H9 (cell line): ENCODE data around the gene RIPPLY1. TPM values are rescaled to one million over a fixed set of nuclear protein-coding genes. Genes with fewer than 3 reads are reported as not detected.

Experiments
- DNase-seq: peaks from one replicate; pipeline ENCODE4 v3.0.0-alpha.2; 2017
- H2AFZ ChIP-seq: one replicate; pipeline ENCODE4 v1.6.1; 2013; ENCODE audit warnings: mild to moderate bottlenecking, low read length, control low read depth, moderate library complexity
- H2AK5ac ChIP-seq: 2 replicates; pipeline ENCODE4 v1.6.1; 2013; ENCODE audit warnings: low read length, control low read depth, mixed read lengths; ENCODE audit not compliant: insufficient read length
- H2BK120ac ChIP-seq: one replicate; pipeline ENCODE4 v1.6.1; 2013; ENCODE audit warnings: low read depth, mild to moderate bottlenecking, low read length, control low read depth, inconsistent platforms; ENCODE audit not compliant: poor library complexity, severe bottlenecking
- H2BK12ac ChIP-seq: 2 replicates; pipeline ENCODE4 v1.6.1; 2013; ENCODE audit warnings: low read length, control low read depth, mixed read lengths, low read depth; ENCODE audit not compliant: insufficient read length
- H2BK15ac ChIP-seq: 2 replicates; pipeline ENCODE4 v1.6.1; 2013; ENCODE audit warnings: low read depth, low read length, control low read depth
- H2BK20ac ChIP-seq: one replicate; pipeline ENCODE4 v1.6.1; 2013; ENCODE audit warnings: low read depth, mild to moderate bottlenecking, low read length, control low read depth, inconsistent platforms; ENCODE audit not compliant: poor library complexity, severe bottlenecking
- H2BK5ac ChIP-seq: 2 replicates; pipeline ENCODE4 v1.6.1; 2013; ENCODE audit warnings: low read length, control low read depth, mixed read lengths; ENCODE audit not compliant: insufficient read length
- H3K14ac ChIP-seq: 2 replicates; pipeline ENCODE4 v1.6.1; 2013; ENCODE audit warnings: low read length, control low read depth; ENCODE audit not compliant: insufficient read depth
- H3K18ac ChIP-seq: 2 replicates; pipeline ENCODE4 v1.6.1; 2013; ENCODE audit warnings: low read depth, mild to moderate bottlenecking, mixed read lengths, low read length, control low read depth; ENCODE audit not compliant: insufficient read length
- H3K23ac ChIP-seq: 2 replicates; pipeline ENCODE4 v1.6.1; 2013; ENCODE audit warnings: low read length, control low read depth, mixed read lengths, low read depth; ENCODE audit not compliant: insufficient read length
- H3K23me2 ChIP-seq: 2 replicates; pipeline ENCODE4 v1.6.1; 2013; ENCODE audit warnings: low read depth, mild to moderate bottlenecking, mixed read lengths, low read length, control low read depth; ENCODE audit not compliant: insufficient read length, poor library complexity, severe bottlenecking
- H3K27ac ChIP-seq: 2 replicates; pipeline ENCODE4 v1.5.1; 2013; ENCODE audit warnings: low read length, control low read depth, mixed read lengths, low read depth; ENCODE audit not compliant: insufficient read length
- H3K27me3 ChIP-seq: 2 replicates; pipeline ENCODE4 v1.6.1; 2013; ENCODE audit warnings: low read length, control low read depth, inconsistent platforms; ENCODE audit not compliant: insufficient read depth
- H3K4ac ChIP-seq: 2 replicates; pipeline ENCODE4 v1.6.1; 2013; ENCODE audit warnings: low read depth, mild to moderate bottlenecking, control low read depth, inconsistent platforms, low read length, moderate library complexity
- H3K4me1 ChIP-seq: 2 replicates; pipeline ENCODE4 v1.6.1; 2013; ENCODE audit warnings: low read length, control low read depth, inconsistent platforms; ENCODE audit not compliant: insufficient read depth
- H3K4me2 ChIP-seq: 2 replicates; pipeline ENCODE4 v1.6.1; 2013; ENCODE audit warnings: low read length, control low read depth, mixed read lengths; ENCODE audit not compliant: insufficient read length, insufficient read depth
- H3K56ac ChIP-seq: 2 replicates; pipeline ENCODE4 v1.6.1; 2013; ENCODE audit warnings: low read depth, mild to moderate bottlenecking, mixed read lengths, low read length, control low read depth; ENCODE audit not compliant: insufficient read length
- H3K79me1 ChIP-seq: 2 replicates; pipeline ENCODE4 v1.6.1; 2013; ENCODE audit warnings: low read depth, mild to moderate bottlenecking, moderate library complexity, low read length, control low read depth, inconsistent platforms; ENCODE audit not compliant: insufficient read depth, poor library complexity, severe bottlenecking
- H3K79me2 ChIP-seq: 2 replicates; pipeline ENCODE4 v1.6.1; 2013; ENCODE audit warnings: low read length, control low read depth, inconsistent platforms; ENCODE audit not compliant: insufficient read depth
- H3K9ac ChIP-seq: 2 replicates; pipeline ENCODE4 v1.6.1; 2013; ENCODE audit warnings: low read length, control low read depth, mixed read lengths; ENCODE audit not compliant: insufficient read length; ENCODE audit errors: extremely low read depth
- H3K9me3 ChIP-seq: one replicate; pipeline ENCODE4 v1.6.1; 2013; ENCODE audit warnings: low read depth, low read length, inconsistent platforms; ENCODE audit not compliant: control insufficient read depth
- H3T11ph ChIP-seq: one replicate; pipeline ENCODE4 v1.6.1; 2013; ENCODE audit warnings: mild to moderate bottlenecking, low read length, control low read depth, inconsistent platforms
- H4K20me1 ChIP-seq: one replicate; pipeline ENCODE4 v1.6.1; 2013; ENCODE audit not compliant: control insufficient read depth, insufficient read length, insufficient read depth
- H4K5ac ChIP-seq: 2 replicates; pipeline ENCODE4 v1.6.1; 2013; ENCODE audit warnings: low read depth, mild to moderate bottlenecking, mixed read lengths, low read length, control low read depth; ENCODE audit not compliant: insufficient read length
- H4K8ac ChIP-seq: replicated peaks from 2 replicates; pipeline ENCODE4 v1.6.1; 2013; ENCODE audit warnings: low read length, control low read depth, mixed read lengths, low read depth; ENCODE audit not compliant: insufficient read length
- H4K91ac ChIP-seq: 2 replicates; pipeline ENCODE4 v1.6.1; 2013; ENCODE audit warnings: low read depth, mild to moderate bottlenecking, moderate library complexity, mixed read lengths, low read length, control low read depth; ENCODE audit not compliant: insufficient read length
- H3K27ac Mint-ChIP-seq, 3 experiments: 2 replicates in 2 of 3; 3 replicates in 1 of 3; pipeline ENCODE4 v1.8.0; 2020 to 2021; ENCODE audit warnings: mixed read lengths in 3 of 3, mild to moderate bottlenecking in 1 of 3, moderate library complexity in 1 of 3
- H3K27me3 Mint-ChIP-seq: 2 replicates; pipeline ENCODE4 v1.8.0; 2021; ENCODE audit warnings: low read depth, mild to moderate bottlenecking, moderate library complexity, mixed read lengths
- H3K36me3 Mint-ChIP-seq, 3 experiments: 2 replicates in 2 of 3; 3 replicates in 1 of 3; pipeline ENCODE4 v1.8.0; 2020 to 2021; ENCODE audit warnings: low read depth in 3 of 3, mixed read lengths in 3 of 3; ENCODE audit not compliant: insufficient read depth in 1 of 3
- H3K4me1 Mint-ChIP-seq, 2 experiments: 2 replicates each; pipeline ENCODE4 v1.8.0; 2020; ENCODE audit warnings: mixed read lengths in 2 of 2
- H3K4me3 Mint-ChIP-seq, 2 experiments: 2 replicates in 1 of 2; 3 replicates in 1 of 2; pipeline ENCODE4 v1.8.0; 2020 to 2021; ENCODE audit warnings: mild to moderate bottlenecking in 2 of 2, mixed read lengths in 2 of 2, moderate library complexity in 1 of 2
- H3K9me3 Mint-ChIP-seq, 2 experiments: 2 replicates in 1 of 2; 3 replicates in 1 of 2; pipeline ENCODE4 v1.8.0; 2020; ENCODE audit warnings: mild to moderate bottlenecking in 2 of 2, mixed read lengths in 2 of 2, moderate library complexity in 1 of 2
- CTCF ChIP-seq: fragments of 200-600 bp; sonication (generic); conservative IDR thresholded peaks from 3 replicates; pipeline ENCODE4 v1.8.0; 2021; ENCODE audit warnings: antibody characterized with exemption, mild to moderate bottlenecking
- WGBS: extraction: QIAGEN DNeasy Blood & Tissue Kit; methylation state at CpG from one replicate; pipeline ENCODE4 v1.1.7; 2013; ENCODE audit warnings: missing lambda C conversion rate, low lambda C conversion rate, mixed read lengths; ENCODE audit not compliant: insufficient read length; ENCODE audit errors: extremely low coverage; 5-methylcytosine and 5-hydroxymethylcytosine counted together
- total RNA-seq: library from RNA; stranded (reverse); gene quantifications from 2 replicates; pipeline ENCODE4 v1.2.1, GENCODE V29; 2021

RIPPLY1 gene
- total RNA-seq, 1 experiment from 2014 or later = not detected

- peaks cover 2% of the 10 kb centered on the region; the same call in 1 of the 2 replicates for H3K27me3 Mint-ChIP-seq
- no peak overlapping the region for H3K56ac ChIP-seq
- no peaks in the 10 kb centered on the region for H3K23me2 ChIP-seq
- peaks cover 9 to 15% of the 10 kb centered on the region in 2 experiments for H3K4me1 Mint-ChIP-seq
- H4K8ac ChIP-seq = no peak overlapping the region
- no peak overlapping the region for H2BK5ac ChIP-seq
- no peak overlapping the region for H2AK5ac ChIP-seq
- no peak overlapping the region for H3K27ac ChIP-seq
- no peaks in the 10 kb centered on the region for H4K20me1 ChIP-seq
- H3K9ac ChIP-seq = no peak overlapping the region
- no peak overlapping the region for H3K14ac ChIP-seq
- H3K4me3 Mint-ChIP-seq = no peak overlapping the region
- H2BK120ac ChIP-seq = no peak overlapping the region
- no peaks in the 10 kb centered on the region for H3K27me3 ChIP-seq
- H3K4ac ChIP-seq = no peak overlapping the region
- H4K91ac ChIP-seq = no peak overlapping the region
- H3K79me2 ChIP-seq = no peaks in the 10 kb centered on the region
- H2AFZ ChIP-seq = no peak overlapping the region
- H3T11ph ChIP-seq = no peak overlapping the region
- no peaks in the 10 kb centered on the region for H3K79me1 ChIP-seq
- H3K4me2 ChIP-seq = no peak overlapping the region
- H3K27ac Mint-ChIP-seq = no peak overlapping the region
- no peak overlapping the region for H3K23ac ChIP-seq
- no peak overlapping the region for H2BK20ac ChIP-seq
- no peaks in the 10 kb centered on the region; a peak in 1 of 7 replicates for H3K36me3 Mint-ChIP-seq
- no peak for TF ChIP-seq CTCF
- DNase-seq = no peak
- H3K18ac ChIP-seq = no peak overlapping the region
- no peak overlapping the region for H2BK15ac ChIP-seq
- no peaks in the 10 kb centered on the region for H3K4me1 ChIP-seq
- H3K9me3 Mint-ChIP-seq = peaks cover 0 to 55% of the 10 kb centered on the region in 2 experiments; a peak in 2 of 5 replicates
- no peaks in the 10 kb centered on the region for H3K9me3 ChIP-seq
- H2BK12ac ChIP-seq = no peak overlapping the region
- WGBS = no CpG with 5 or more reads among the region's 3 CpGs
- no peak overlapping the region for H4K5ac ChIP-seq
Observed at GRCh38 chrX:106894978-106895452, 8.1 kb downstream of the RIPPLY1 start.
